Brain microvascular endothelial cell (primary cell): ENCODE results near the gene DNAH6.

ENCODE experiments used
- DNase-seq: peaks from one replicate; pipeline ENCODE4 v3.0.0-alpha.2; 2020
- H3K27ac ChIP-seq: fragments of 250-450 bp; sonication (Bioruptor Pico); 2 replicates; pipeline ENCODE4 v1.5.1; 2020; ENCODE audit warnings: mild to moderate bottlenecking, moderate library complexity
- H3K27me3 ChIP-seq: fragments of 250-450 bp; sonication (Bioruptor Pico); replicated peaks from 2 replicates; pipeline ENCODE4 v1.5.1; 2020; ENCODE audit warnings: mild to moderate bottlenecking
- H3K36me3 ChIP-seq: fragments of 250-450 bp; sonication (Bioruptor Pico); replicated peaks from 2 replicates; pipeline ENCODE4 v1.5.1; 2020; ENCODE audit warnings: mild to moderate bottlenecking
- H3K4me3 ChIP-seq: 2 replicates; pipeline ENCODE4 v1.5.1; 2011; ENCODE audit warnings: low read depth, mild to moderate bottlenecking, control low read depth, low read length, moderate library complexity
- CTCF ChIP-seq: IDR thresholded peaks from 2 replicates; pipeline ENCODE4 v1.5.1; 2011; ENCODE audit warnings: low read depth, mild to moderate bottlenecking, moderate library complexity, low read length, control low read depth, inconsistent platforms; ENCODE audit errors: missing control alignments
- in situ Hi-C: cut with HindIII; loops from 2 replicates; pipeline ENCODE4 v1.10.0; 2017; ENCODE audit warnings: low sequenced_read_pairs, low pct_ligation_motif_present

The DNAH6 gene

GRCh38 chr2:84832772-84833461 is 316.6 kb downstream of the DNAH6 start:
- no peak overlapping the region for H3K4me3 ChIP-seq
- H3K36me3 ChIP-seq: no peaks in the 10 kb centered on the region
- DNase-seq: no peak
- in situ Hi-C loops: no loop called here
- TF ChIP-seq CTCF: no peak
- H3K27me3 ChIP-seq: no peaks in the 10 kb centered on the region
- no peak overlapping the region for H3K27ac ChIP-seq

DNA sequence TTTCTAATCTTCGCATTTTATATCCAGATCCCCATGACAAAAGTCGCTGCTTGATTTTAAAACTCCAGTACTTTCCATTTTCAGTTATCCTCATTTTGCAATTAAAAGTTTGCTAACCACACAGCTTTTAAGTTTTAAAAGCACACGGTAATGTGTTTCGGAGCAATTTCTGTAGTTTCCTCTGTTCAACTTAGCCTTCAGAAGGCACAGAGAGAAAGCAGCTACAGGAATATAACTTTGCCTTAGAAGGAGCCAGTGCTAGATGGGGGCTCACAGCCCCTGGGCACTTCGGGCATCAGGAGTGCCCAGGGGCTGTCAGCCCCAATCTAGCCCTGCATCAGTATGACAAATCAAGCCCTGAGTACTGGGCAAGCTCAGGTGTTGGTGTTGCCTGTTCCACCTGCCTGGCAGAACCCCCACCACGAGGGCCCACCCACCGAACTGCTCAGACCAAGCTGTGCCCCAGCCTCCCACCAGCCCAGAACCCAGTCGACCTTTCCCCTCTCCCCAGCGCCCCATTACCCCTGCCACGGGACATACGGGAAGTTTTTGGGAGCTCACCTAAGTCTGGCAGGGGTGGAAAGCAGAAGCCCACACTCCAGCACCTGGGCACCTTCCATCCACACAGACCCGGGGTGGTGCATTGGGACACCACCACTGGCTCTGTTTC is 317.3 kb downstream of the DNAH6 start:
- H3K27ac ChIP-seq: no peak overlapping the region
- no peak for DNase-seq
- H3K4me3 ChIP-seq: no peak overlapping the region
- TF ChIP-seq CTCF: no peak
- H3K36me3 ChIP-seq: no peaks in the 10 kb centered on the region
- H3K27me3 ChIP-seq: no peaks in the 10 kb centered on the region
- in situ Hi-C loops: no loop called here

DNA sequence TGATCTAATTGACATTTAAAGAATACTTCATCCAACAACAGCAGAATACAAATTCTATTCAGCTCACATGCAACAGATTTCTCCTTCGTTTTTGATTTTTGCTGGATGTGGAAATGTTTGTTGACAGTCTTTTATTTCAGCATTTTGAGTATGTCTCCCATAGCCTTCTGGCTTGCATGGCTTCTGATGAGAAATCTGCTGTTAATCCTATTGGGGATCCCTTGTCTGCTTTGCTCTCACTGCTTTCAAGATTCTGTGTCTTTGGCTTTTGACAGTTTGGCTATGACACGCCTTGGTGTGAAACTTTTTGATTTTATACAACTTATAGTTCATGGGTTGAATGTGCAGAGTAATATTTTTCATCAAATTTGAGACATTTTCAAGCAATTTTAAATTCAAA is 319.9 kb downstream of the DNAH6 start:
- H3K27ac ChIP-seq: no peak overlapping the region
- H3K27me3 ChIP-seq: no peaks in the 10 kb centered on the region
- no peak for DNase-seq
- H3K36me3 ChIP-seq: no peaks in the 10 kb centered on the region
- in situ Hi-C loops: no loop called here
- TF ChIP-seq CTCF: no peak
- no peak overlapping the region for H3K4me3 ChIP-seq

DNA sequence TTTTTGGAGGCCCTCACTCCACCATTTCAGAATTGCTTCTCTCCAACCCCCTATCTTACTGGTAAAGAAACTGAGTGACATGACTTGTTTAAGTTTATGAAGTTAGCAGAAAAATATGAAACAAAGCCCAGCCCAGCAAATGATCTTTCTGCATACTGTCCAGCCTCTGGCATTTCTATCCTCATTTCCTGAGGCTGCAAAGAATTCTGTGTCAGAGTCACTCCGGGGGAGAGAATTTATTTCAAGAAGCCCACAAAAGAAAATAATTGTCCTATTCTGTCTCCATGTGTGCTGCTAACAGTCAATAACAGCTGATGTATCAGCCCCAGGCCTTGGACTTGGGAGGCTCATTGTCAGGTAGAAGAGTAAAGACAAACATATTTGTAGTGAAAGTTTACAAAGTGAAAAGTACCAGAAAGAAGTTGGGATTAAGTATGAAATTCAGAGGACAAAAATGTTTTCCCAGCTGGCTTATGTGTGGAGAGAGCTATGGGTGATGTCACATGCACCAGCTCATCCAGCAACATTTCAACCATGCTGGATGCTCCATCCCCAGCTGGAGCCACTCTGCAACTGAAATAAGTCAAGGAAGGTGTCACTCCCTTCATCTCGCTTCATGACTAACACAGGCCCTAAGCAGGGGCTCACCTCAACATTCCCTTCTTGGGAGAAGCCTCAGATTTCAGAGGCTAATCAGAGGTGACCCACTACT is 322.3 kb downstream of the DNAH6 start:
- in situ Hi-C loops: no loop called here
- Histone ChIP-seq H3K27me3 (no peaks in the 10 kb centered on the region), H3K4me3 (no peak overlapping the region), H3K36me3 (no peaks in the 10 kb centered on the region), H3K27ac (no peak overlapping the region)
- no peak for DNase-seq
- no peak for TF ChIP-seq CTCF

- TF ChIP-seq CTCF: no peak
- DNase-seq: no peak
- Histone ChIP-seq H3K27me3 (no peaks in the 10 kb centered on the region), H3K36me3 (no peaks in the 10 kb centered on the region), H3K27ac (no peak overlapping the region), H3K4me3 (no peak overlapping the region)
- in situ Hi-C loops: no loop called here
These were observed 323.6 kb downstream of the DNAH6 start for GRCh38 chr2:84839851-84840250.
